Iris pigment epithelial cell (primary cell): ENCODE measurements around the gene DHX57.
"Not testable (repeated sequence)": the region's sequence is repeated elsewhere in the genome, so short reads cannot be mapped to it uniquely, and the experiment has no call there.

ENCODE experiments used
- DNase-seq: peaks from one replicate; pipeline ENCODE4 v3.0.0-alpha.2; 2011; ENCODE audit warnings: low read depth

The DHX57 gene

GRCh38 chr2:38794235-38794946 is 81.3 kb downstream of the DHX57 start:
- DNase-seq, result no peak

GRCh38 chr2:38793511-38793910 is 82.2 kb downstream of the DHX57 start:
- no peak for DNase-seq

- no peak for DNase-seq
Measured at GRCh38 chr2:38792751-38793150, 83.0 kb downstream of the DHX57 start.

GRCh38 chr2:38792321-38792720 is 83.4 kb downstream of the DHX57 start:
- not testable (repeated sequence) for DNase-seq

- DNase-seq, result no peak
Measured at GRCh38 chr2:38791744-38792143, 84.0 kb downstream of the DHX57 start.

GRCh38 chr2:38789691-38790090 is 86.0 kb downstream of the DHX57 start:
- DNase-seq, result no peak

GRCh38 chr2:38788306-38788705 is 87.4 kb downstream of the DHX57 start:
- DNase-seq, result no peak

GRCh38 chr2:38783586-38783985 is 92.1 kb downstream of the DHX57 start:
- DNase-seq, result no peak

- no peak for DNase-seq
Measured at GRCh38 chr2:38778687-38779082, 97.0 kb downstream of the DHX57 start.

- no peak for DNase-seq
Measured at GRCh38 chr2:38776531-38776930, 99.2 kb downstream of the DHX57 start.

- no peak for DNase-seq
Measured at GRCh38 chr2:38775921-38776225, 99.9 kb downstream of the DHX57 start.

GRCh38 chr2:38775097-38775920 is 100.4 kb downstream of the DHX57 start:
- DNase-seq, result no peak

GRCh38 chr2:38771632-38772031 is 104.1 kb downstream of the DHX57 start:
- DNase-seq, result peak; percentile 45

- no peak for DNase-seq
Measured at GRCh38 chr2:38765551-38765950, 110.2 kb downstream of the DHX57 start.

GRCh38 chr2:38765149-38765548 is 110.6 kb downstream of the DHX57 start:
- peak; percentile 84 for DNase-seq

GRCh38 chr2:38763728-38764127 is 112.0 kb downstream of the DHX57 start:
- no peak for DNase-seq

- DNase-seq, result no peak
Measured at GRCh38 chr2:38763228-38763627, 112.5 kb downstream of the DHX57 start.

GRCh38 chr2:38755891-38756290 is 119.8 kb downstream of the DHX57 start:
- DNase-seq, result not testable (repeated sequence)

GRCh38 chr2:38754506-38754905 is 121.2 kb downstream of the DHX57 start:
- DNase-seq, result no peak

- no peak for DNase-seq
Measured at GRCh38 chr2:38754049-38754448, 121.7 kb downstream of the DHX57 start.

- peak; percentile 39 for DNase-seq
Measured at GRCh38 chr2:38751596-38752410, 123.9 kb downstream of the DHX57 start.

- peak; percentile 99 for DNase-seq
Measured at GRCh38 chr2:38750891-38751595, 124.7 kb downstream of the DHX57 start, which contains the start of gene SRSF7. Gene SRSF7 (minus strand): TSS chr2:38751361. CDS start chr2:38751256, 105 bp downstream.
